22Rv1 (cell line): Measurements from ENCODE around the gene SELENON.

Experiments used
- ZFX ChIP-seq: fragments of 450-650 bp; IDR thresholded peaks from 2 replicates; pipeline ENCODE4 v1.6.1; 2017; ENCODE audit warnings: antibody characterized with exemption, borderline replicate concordance
- TF ChIP-seq, protein P1 (sequence below): fragments of 450-650 bp; IDR thresholded peaks from 2 replicates; pipeline ENCODE4 v1.5.1; 2017; ENCODE audit warnings: mild to moderate bottlenecking

DNA sequence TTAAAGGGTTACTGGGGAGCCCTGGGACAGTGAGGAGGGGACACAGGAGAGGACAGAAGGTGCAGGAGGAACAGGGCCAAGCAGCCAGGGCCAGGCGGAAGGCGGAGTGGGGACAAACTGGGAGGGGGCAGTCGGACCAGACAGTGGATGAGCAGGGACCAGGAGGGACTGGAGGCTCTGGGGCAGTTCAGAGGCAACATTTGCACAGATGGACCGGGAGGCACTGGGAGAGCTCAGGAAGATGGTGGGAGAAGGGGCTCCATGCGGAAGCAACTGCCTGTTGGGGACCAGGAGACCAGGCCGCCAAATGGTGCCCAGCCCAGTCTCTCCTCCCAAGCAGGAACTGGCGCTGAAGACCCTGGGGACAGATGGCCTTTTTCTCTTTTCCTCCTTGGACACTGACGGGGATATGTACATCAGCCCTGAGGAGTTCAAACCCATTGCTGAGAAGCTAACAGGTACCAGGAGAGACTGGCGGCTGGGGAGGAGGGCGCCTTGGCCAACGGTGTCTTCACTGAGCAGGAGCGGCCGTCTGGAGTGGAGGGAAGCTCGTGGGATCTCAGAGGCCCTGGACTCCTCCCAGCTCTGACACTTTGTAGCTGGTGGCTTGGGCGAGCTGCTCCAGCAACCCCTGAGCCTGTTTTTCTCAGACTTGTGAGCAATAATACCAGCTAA is 847 bp downstream of the SELENON start:
- TF ChIP-seq, protein P1, sequence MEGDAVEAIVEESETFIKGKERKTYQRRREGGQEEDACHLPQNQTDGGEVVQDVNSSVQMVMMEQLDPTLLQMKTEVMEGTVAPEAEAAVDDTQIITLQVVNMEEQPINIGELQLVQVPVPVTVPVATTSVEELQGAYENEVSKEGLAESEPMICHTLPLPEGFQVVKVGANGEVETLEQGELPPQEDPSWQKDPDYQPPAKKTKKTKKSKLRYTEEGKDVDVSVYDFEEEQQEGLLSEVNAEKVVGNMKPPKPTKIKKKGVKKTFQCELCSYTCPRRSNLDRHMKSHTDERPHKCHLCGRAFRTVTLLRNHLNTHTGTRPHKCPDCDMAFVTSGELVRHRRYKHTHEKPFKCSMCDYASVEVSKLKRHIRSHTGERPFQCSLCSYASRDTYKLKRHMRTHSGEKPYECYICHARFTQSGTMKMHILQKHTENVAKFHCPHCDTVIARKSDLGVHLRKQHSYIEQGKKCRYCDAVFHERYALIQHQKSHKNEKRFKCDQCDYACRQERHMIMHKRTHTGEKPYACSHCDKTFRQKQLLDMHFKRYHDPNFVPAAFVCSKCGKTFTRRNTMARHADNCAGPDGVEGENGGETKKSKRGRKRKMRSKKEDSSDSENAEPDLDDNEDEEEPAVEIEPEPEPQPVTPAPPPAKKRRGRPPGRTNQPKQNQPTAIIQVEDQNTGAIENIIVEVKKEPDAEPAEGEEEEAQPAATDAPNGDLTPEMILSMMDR: no peak
- no peak for TF ChIP-seq ZFX
